ENCODE results near the gene SLAMF1.

- TF ChIP-seq RBM22 (optimal IDR thresholded peaks at IDR 0.05; ENCODE audit: low read length): no peak
- no peak for TF ChIP-seq POLR2AphosphoS5 (IDR thresholded peaks at IDR 0.05; ENCODE audit: low read depth, low read length)
- no peak for TF ChIP-seq MED8 (CRISPR knock-in tag; IDR thresholded peaks at IDR 0.05; ENCODE audit: insufficient replicate concordance)
- no peak for TF ChIP-seq SP1 (IDR thresholded peaks at IDR 0.05)
- TF ChIP-seq SP1 (CRISPR knock-in tag; IDR thresholded peaks at IDR 0.05): no peak
- no peak for TF ChIP-seq CREB3 (CRISPR knock-in tag; IDR thresholded peaks at IDR 0.05)
- TF ChIP-seq GFI1 (CRISPR knock-in tag; IDR thresholded peaks at IDR 0.05; ENCODE audit: borderline replicate concordance): no peak
- TF ChIP-seq EZH2 (conservative IDR thresholded peaks at IDR 0.05; ENCODE audit: low read depth, low read length): no peak
- TF ChIP-seq ZBTB33 (CRISPR knock-in tag; IDR thresholded peaks at IDR 0.05): no peak
- TF ChIP-seq ZNF879 (CRISPR knock-in tag; IDR thresholded peaks at IDR 0.05): no peak
Measured at GRCh38 chr1:160569806-160570205, 77.0 kb downstream of the SLAMF1 start.
